ENCODE measurements around the gene BTG2.

The BTG2 gene

GRCh38 chr1:203336097-203336496 lies 30.8 kb downstream of the BTG2 start:
- no peaks in the 10 kb centered on the region for H3K9me3 ChIP-seq (ENCODE audit: control insufficient read depth, insufficient read depth, low read depth, low read length)
- no peak overlapping the region for H3K4me3 ChIP-seq (ENCODE audit: low read depth, low read length)
- H3K9ac ChIP-seq (ENCODE audit: low read length): no peak overlapping the region
- H3K4me1 ChIP-seq (ENCODE audit: control insufficient read depth, insufficient read depth, low read length): peaks cover 12% of the 10 kb centered on the region
- H3K27me3 ChIP-seq (ENCODE audit: control insufficient read depth, insufficient read depth, low read length): peaks cover 6% of the 10 kb centered on the region; the same call in 1 of the 2 replicates
- no peaks in the 10 kb centered on the region for H3K36me3 ChIP-seq (ENCODE audit: control insufficient read depth, insufficient read depth, low read length)
- H3K27ac ChIP-seq (ENCODE audit: low read depth, low read length): no peak overlapping the region

- H3K9me3 ChIP-seq (ENCODE audit: control insufficient read depth, insufficient read depth, low read depth, low read length): no peaks in the 10 kb centered on the region
- no peak overlapping the region for H3K27ac ChIP-seq (ENCODE audit: low read depth, low read length)
- H3K9ac ChIP-seq (ENCODE audit: low read length): no peak overlapping the region
- H3K4me1 ChIP-seq (ENCODE audit: control insufficient read depth, insufficient read depth, low read length): peaks cover 18% of the 10 kb centered on the region
- peaks cover 4% of the 10 kb centered on the region; the same call in 1 of the 2 replicates for H3K27me3 ChIP-seq (ENCODE audit: control insufficient read depth, insufficient read depth, low read length)
- H3K4me3 ChIP-seq (ENCODE audit: low read depth, low read length): no peak overlapping the region
- no peaks in the 10 kb centered on the region for H3K36me3 ChIP-seq (ENCODE audit: control insufficient read depth, insufficient read depth, low read length)
These were observed 33.2 kb downstream of the BTG2 start for GRCh38 chr1:203338335-203339036.

- H3K9ac ChIP-seq (ENCODE audit: low read length): no peak overlapping the region
- no peaks in the 10 kb centered on the region for H3K9me3 ChIP-seq (ENCODE audit: control insufficient read depth, insufficient read depth, low read depth, low read length)
- no peak overlapping the region for H3K27ac ChIP-seq (ENCODE audit: low read depth, low read length)
- H3K4me3 ChIP-seq (ENCODE audit: low read depth, low read length): no peak overlapping the region
- peaks cover 4% of the 10 kb centered on the region; the same call in 1 of the 2 replicates for H3K27me3 ChIP-seq (ENCODE audit: control insufficient read depth, insufficient read depth, low read length)
- H3K4me1 ChIP-seq (ENCODE audit: control insufficient read depth, insufficient read depth, low read length): peaks cover 18% of the 10 kb centered on the region
- H3K36me3 ChIP-seq (ENCODE audit: control insufficient read depth, insufficient read depth, low read length): no peaks in the 10 kb centered on the region
These were observed 34.9 kb downstream of the BTG2 start for GRCh38 chr1:203340112-203340790.

- H3K4me3 ChIP-seq (ENCODE audit: low read depth, low read length): no peak overlapping the region
- H3K36me3 ChIP-seq (ENCODE audit: control insufficient read depth, insufficient read depth, low read length): no peaks in the 10 kb centered on the region
- H3K9ac ChIP-seq (ENCODE audit: low read length): no peak overlapping the region
These were observed 37.0 kb downstream of the BTG2 start for GRCh38 chr1:203342192-203342940.

GRCh38 chr1:203343956-203344754 lies 38.8 kb downstream of the BTG2 start:
- Histone ChIP-seq H3K27me3 (ENCODE audit: control insufficient read depth, insufficient read depth, low read length) (peaks cover 4% of the 10 kb centered on the region; the same call in 1 of the 2 replicates), H3K36me3 (ENCODE audit: control insufficient read depth, insufficient read depth, low read length) (no peaks in the 10 kb centered on the region), H3K4me1 (ENCODE audit: control insufficient read depth, insufficient read depth, low read length) (peaks cover 21% of the 10 kb centered on the region; the same call in 1 of the 2 replicates), H3K9ac (ENCODE audit: low read length) (no peak overlapping the region), H3K27ac (ENCODE audit: low read depth, low read length) (no peak overlapping the region), H3K9me3 (ENCODE audit: control insufficient read depth, insufficient read depth, low read depth, low read length) (no peaks in the 10 kb centered on the region), H3K4me3 (ENCODE audit: low read depth, low read length) (no peak overlapping the region)

More at GRCh38 chr1:203342192-203342940, 37.0 kb downstream of the BTG2 start:
- H3K9me3 ChIP-seq (ENCODE audit: control insufficient read depth, insufficient read depth, low read depth, low read length): no peaks in the 10 kb centered on the region
- H3K4me1 ChIP-seq (ENCODE audit: control insufficient read depth, insufficient read depth, low read length): peaks cover 24% of the 10 kb centered on the region
- H3K27me3 ChIP-seq (ENCODE audit: control insufficient read depth, insufficient read depth, low read length): peaks cover 4% of the 10 kb centered on the region; the same call in 1 of the 2 replicates
- no peak overlapping the region for H3K27ac ChIP-seq (ENCODE audit: low read depth, low read length)

DNA sequence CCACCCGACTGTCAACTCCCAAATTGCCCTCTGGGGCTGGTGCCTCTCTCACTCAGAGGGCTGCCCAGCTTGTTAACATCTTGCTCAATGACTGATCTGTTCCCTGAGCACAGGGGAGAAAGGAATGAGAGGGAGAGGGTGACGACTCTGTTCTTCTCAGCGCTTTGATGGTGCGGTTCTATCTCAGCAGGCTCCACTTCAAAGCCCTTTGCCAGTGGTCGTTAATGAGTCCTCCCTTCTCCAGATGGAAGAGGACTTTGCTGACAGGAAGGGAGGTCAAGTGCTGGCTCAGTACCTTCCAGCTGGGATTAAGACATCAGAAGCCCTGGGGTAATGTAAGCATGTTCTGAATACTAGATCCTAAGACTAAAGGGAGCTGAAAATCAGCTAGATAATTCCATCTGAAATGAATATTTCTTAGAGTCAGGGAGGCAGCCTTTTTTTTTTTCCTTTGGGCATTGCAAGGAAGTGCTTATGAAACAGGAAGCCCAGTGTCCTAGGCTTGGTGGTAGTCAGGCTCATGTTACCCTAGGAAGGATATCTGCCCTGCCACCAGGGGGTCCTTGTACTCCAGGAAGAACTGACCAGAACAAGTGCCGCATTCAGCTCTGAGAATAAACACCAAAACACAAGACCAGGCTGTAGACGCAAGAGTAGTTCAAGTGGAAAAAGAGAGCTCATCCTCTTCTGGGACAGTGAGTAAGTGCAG lies 40.9 kb downstream of the BTG2 start:
- Histone ChIP-seq H3K4me3 (ENCODE audit: low read depth, low read length) (no peak overlapping the region), H3K27me3 (ENCODE audit: control insufficient read depth, insufficient read depth, low read length) (peaks cover 6% of the 10 kb centered on the region), H3K9ac (ENCODE audit: low read length) (no peak overlapping the region), H3K27ac (ENCODE audit: low read depth, low read length) (no peak overlapping the region), H3K4me1 (ENCODE audit: control insufficient read depth, insufficient read depth, low read length) (peaks cover 16% of the 10 kb centered on the region; the same call in 1 of the 2 replicates), H3K9me3 (ENCODE audit: control insufficient read depth, insufficient read depth, low read depth, low read length) (no peaks in the 10 kb centered on the region), H3K36me3 (ENCODE audit: control insufficient read depth, insufficient read depth, low read length) (no peaks in the 10 kb centered on the region)

DNA sequence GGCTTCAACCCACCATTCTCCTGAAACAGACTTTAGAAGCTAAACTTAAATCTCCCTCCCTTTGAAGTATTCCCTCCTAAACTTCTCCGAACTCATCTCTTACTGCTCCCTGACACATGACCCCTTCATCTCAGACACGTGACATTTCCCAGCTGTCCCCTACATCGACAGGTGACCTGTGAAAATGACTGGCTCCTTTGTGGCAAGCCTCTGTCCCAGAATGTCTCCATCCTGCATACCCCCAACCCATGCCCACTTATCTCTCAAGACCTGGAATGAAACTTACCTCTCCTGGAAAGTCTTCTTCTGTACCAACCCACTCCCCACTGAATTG lies 41.4 kb downstream of the BTG2 start:
- Histone ChIP-seq H3K9me3 (ENCODE audit: control insufficient read depth, insufficient read depth, low read depth, low read length) (no peaks in the 10 kb centered on the region), H3K4me1 (ENCODE audit: control insufficient read depth, insufficient read depth, low read length) (peaks cover 21% of the 10 kb centered on the region; the same call in 1 of the 2 replicates), H3K36me3 (ENCODE audit: control insufficient read depth, insufficient read depth, low read length) (no peaks in the 10 kb centered on the region), H3K27ac (ENCODE audit: low read depth, low read length) (no peak overlapping the region), H3K27me3 (ENCODE audit: control insufficient read depth, insufficient read depth, low read length) (peaks cover 6% of the 10 kb centered on the region), H3K4me3 (ENCODE audit: low read depth, low read length) (no peak overlapping the region), H3K9ac (ENCODE audit: low read length) (no peak overlapping the region)

GRCh38 chr1:203349166-203349565 lies 43.8 kb downstream of the BTG2 start:
- no peak overlapping the region for H3K4me3 ChIP-seq (ENCODE audit: low read depth, low read length)
- no peak overlapping the region for H3K9ac ChIP-seq (ENCODE audit: low read length)
- peaks cover 6% of the 10 kb centered on the region for H3K27me3 ChIP-seq (ENCODE audit: control insufficient read depth, insufficient read depth, low read length)
- no peaks in the 10 kb centered on the region for H3K9me3 ChIP-seq (ENCODE audit: control insufficient read depth, insufficient read depth, low read depth, low read length)
- H3K4me1 ChIP-seq (ENCODE audit: control insufficient read depth, insufficient read depth, low read length): peaks cover 15% of the 10 kb centered on the region; the same call in 1 of the 2 replicates
- H3K36me3 ChIP-seq (ENCODE audit: control insufficient read depth, insufficient read depth, low read length): no peaks in the 10 kb centered on the region
- H3K27ac ChIP-seq (ENCODE audit: low read depth, low read length): no peak overlapping the region

GRCh38 chr1:203349773-203350524 lies 44.6 kb downstream of the BTG2 start:
- H3K4me1 ChIP-seq (ENCODE audit: control insufficient read depth, insufficient read depth, low read length): peaks cover 15% of the 10 kb centered on the region; the same call in 1 of the 2 replicates
- H3K9me3 ChIP-seq (ENCODE audit: control insufficient read depth, insufficient read depth, low read depth, low read length): no peaks in the 10 kb centered on the region
- H3K36me3 ChIP-seq (ENCODE audit: control insufficient read depth, insufficient read depth, low read length): no peaks in the 10 kb centered on the region
- H3K4me3 ChIP-seq (ENCODE audit: low read depth, low read length): no peak overlapping the region
- H3K27ac ChIP-seq (ENCODE audit: low read depth, low read length): no peak overlapping the region
- H3K9ac ChIP-seq (ENCODE audit: low read length): no peak overlapping the region
- peaks cover 6% of the 10 kb centered on the region for H3K27me3 ChIP-seq (ENCODE audit: control insufficient read depth, insufficient read depth, low read length)
